ENCODE results near the gene PERP.
"Not testable (repeated sequence)": the region's sequence is repeated elsewhere in the genome, so short reads cannot be mapped to it uniquely, and the experiment has no call there.

GRCh38 chr6:138079556-138079955 lies 27.7 kb downstream of the PERP start:
- TF ChIP-seq, protein P1, sequence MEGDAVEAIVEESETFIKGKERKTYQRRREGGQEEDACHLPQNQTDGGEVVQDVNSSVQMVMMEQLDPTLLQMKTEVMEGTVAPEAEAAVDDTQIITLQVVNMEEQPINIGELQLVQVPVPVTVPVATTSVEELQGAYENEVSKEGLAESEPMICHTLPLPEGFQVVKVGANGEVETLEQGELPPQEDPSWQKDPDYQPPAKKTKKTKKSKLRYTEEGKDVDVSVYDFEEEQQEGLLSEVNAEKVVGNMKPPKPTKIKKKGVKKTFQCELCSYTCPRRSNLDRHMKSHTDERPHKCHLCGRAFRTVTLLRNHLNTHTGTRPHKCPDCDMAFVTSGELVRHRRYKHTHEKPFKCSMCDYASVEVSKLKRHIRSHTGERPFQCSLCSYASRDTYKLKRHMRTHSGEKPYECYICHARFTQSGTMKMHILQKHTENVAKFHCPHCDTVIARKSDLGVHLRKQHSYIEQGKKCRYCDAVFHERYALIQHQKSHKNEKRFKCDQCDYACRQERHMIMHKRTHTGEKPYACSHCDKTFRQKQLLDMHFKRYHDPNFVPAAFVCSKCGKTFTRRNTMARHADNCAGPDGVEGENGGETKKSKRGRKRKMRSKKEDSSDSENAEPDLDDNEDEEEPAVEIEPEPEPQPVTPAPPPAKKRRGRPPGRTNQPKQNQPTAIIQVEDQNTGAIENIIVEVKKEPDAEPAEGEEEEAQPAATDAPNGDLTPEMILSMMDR (IDR thresholded peaks at IDR 0.05): not testable (repeated sequence)
- not testable (repeated sequence) for TF ChIP-seq POLR2AphosphoS5 (IDR thresholded peaks at IDR 0.05; ENCODE audit: insufficient read depth in 1 of 2, low read depth in 1 of 2); POLR2A (IDR thresholded peaks at IDR 0.05)

Measured in vagina (tissue), 2 donors.